ENCODE data around the gene PCA3. TPM values are rescaled to one million over a fixed set of nuclear protein-coding genes. Genes with fewer than 3 reads are reported as not detected.

Gene PCA3
- total and polyA plus RNA-seq, 2 donors (not counting 1 experiment from before 2014, with no cell fraction given): not detected

GRCh38 chr9:76759732-76760131 lies 4.5 kb upstream of the PCA3 start:
- no peak overlapping the region for H3K27ac ChIP-seq (ENCODE audit: insufficient read depth, low read length)
- DNase-seq (ENCODE audit: low read depth in 2 of 2): no peak
- TF ChIP-seq CTCF (conservative IDR thresholded peaks at IDR 0.05 in 1 of 2, IDR thresholded peaks at IDR 0.05 in 1 of 2; ENCODE audit: low read depth in 1 of 2, low read length in 2 of 2): no peak
- no peak for TF ChIP-seq EZH2 (IDR thresholded peaks at IDR 0.05; ENCODE audit: low read length, missing control alignments)
- H3K9ac ChIP-seq (ENCODE audit: insufficient read depth, low read length): no peak overlapping the region
- H3K27me3 ChIP-seq (ENCODE audit: control insufficient read depth, insufficient read depth, low read length): no peaks in the 10 kb centered on the region
- no peaks in the 10 kb centered on the region for H3K4me1 ChIP-seq (ENCODE audit: control insufficient read depth, extremely low read depth, insufficient read depth, low read length)
- no peaks in the 10 kb centered on the region for H3K36me3 ChIP-seq (ENCODE audit: control insufficient read depth, insufficient read depth, low read length)
- no peaks in the 10 kb centered on the region for H4K20me1 ChIP-seq (ENCODE audit: control insufficient read depth, extremely low read depth, insufficient read depth, low read length)
- H3K4me2 ChIP-seq (ENCODE audit: extremely low read depth, insufficient read depth, low read length): no peak overlapping the region
- no peaks in the 10 kb centered on the region for H3K79me2 ChIP-seq (ENCODE audit: control insufficient read depth, insufficient read depth, low read length)
- no peak overlapping the region for H2AFZ ChIP-seq (ENCODE audit: low read length)
- H3K4me3 ChIP-seq (replicated peaks in 1 of 4; ENCODE audit: control extremely low read depth in 1 of 4, insufficient read depth in 1 of 4, low read depth in 3 of 4, low read length in 4 of 4): no peak overlapping the region
- no peaks in the 10 kb centered on the region for H3K9me3 ChIP-seq (ENCODE audit: control insufficient read depth, insufficient read depth, low read depth, low read length)

- H3K4me2 ChIP-seq (ENCODE audit: extremely low read depth, insufficient read depth, low read length): no peak overlapping the region
- H4K20me1 ChIP-seq (ENCODE audit: control insufficient read depth, extremely low read depth, insufficient read depth, low read length): no peaks in the 10 kb centered on the region
- DNase-seq (ENCODE audit: low read depth in 2 of 2): peak in 1 of 2 donors; percentile 20
- no peak overlapping the region for H2AFZ ChIP-seq (ENCODE audit: low read length)
- H3K27ac ChIP-seq (ENCODE audit: insufficient read depth, low read length): no peak overlapping the region
- H3K36me3 ChIP-seq (ENCODE audit: control insufficient read depth, insufficient read depth, low read length): no peaks in the 10 kb centered on the region
- H3K9me3 ChIP-seq (ENCODE audit: control insufficient read depth, insufficient read depth, low read depth, low read length): no peaks in the 10 kb centered on the region
- no peak overlapping the region for H3K4me3 ChIP-seq (replicated peaks in 1 of 4; ENCODE audit: control extremely low read depth in 1 of 4, insufficient read depth in 1 of 4, low read depth in 3 of 4, low read length in 4 of 4)
- no peaks in the 10 kb centered on the region for H3K4me1 ChIP-seq (ENCODE audit: control insufficient read depth, extremely low read depth, insufficient read depth, low read length)
- H3K79me2 ChIP-seq (ENCODE audit: control insufficient read depth, insufficient read depth, low read length): no peaks in the 10 kb centered on the region
- H3K27me3 ChIP-seq (ENCODE audit: control insufficient read depth, insufficient read depth, low read length): no peaks in the 10 kb centered on the region
- peak in 1 of 2 donors; percentile 40 for TF ChIP-seq CTCF (conservative IDR thresholded peaks at IDR 0.05 in 1 of 2, IDR thresholded peaks at IDR 0.05 in 1 of 2; ENCODE audit: low read depth in 1 of 2, low read length in 2 of 2)
- TF ChIP-seq EZH2 (IDR thresholded peaks at IDR 0.05; ENCODE audit: low read length, missing control alignments): no peak
- no peak overlapping the region for H3K9ac ChIP-seq (ENCODE audit: insufficient read depth, low read length)
These were observed 2.8 kb upstream of the PCA3 start for GRCh38 chr9:76761448-76761847.

GRCh38 chr9:76766126-76766525 lies 1.9 kb downstream of the PCA3 start:
- TF ChIP-seq EZH2 (IDR thresholded peaks at IDR 0.05; ENCODE audit: low read length, missing control alignments) (no peak), CTCF (conservative IDR thresholded peaks at IDR 0.05 in 1 of 2, IDR thresholded peaks at IDR 0.05 in 1 of 2; ENCODE audit: low read depth in 1 of 2, low read length in 2 of 2) (no peak)
- Histone ChIP-seq H2AFZ (ENCODE audit: low read length) (no peak overlapping the region), H3K4me1 (ENCODE audit: control insufficient read depth, extremely low read depth, insufficient read depth, low read length) (no peaks in the 10 kb centered on the region), H3K36me3 (ENCODE audit: control insufficient read depth, insufficient read depth, low read length) (no peaks in the 10 kb centered on the region), H3K27ac (ENCODE audit: insufficient read depth, low read length) (no peak overlapping the region), H3K4me2 (ENCODE audit: extremely low read depth, insufficient read depth, low read length) (no peak overlapping the region), H3K9me3 (ENCODE audit: control insufficient read depth, insufficient read depth, low read depth, low read length) (no peaks in the 10 kb centered on the region), H3K27me3 (ENCODE audit: control insufficient read depth, insufficient read depth, low read length) (no peaks in the 10 kb centered on the region), H4K20me1 (ENCODE audit: control insufficient read depth, extremely low read depth, insufficient read depth, low read length) (no peaks in the 10 kb centered on the region), H3K4me3 (replicated peaks in 1 of 4; ENCODE audit: control extremely low read depth in 1 of 4, insufficient read depth in 1 of 4, low read depth in 3 of 4, low read length in 4 of 4) (no peak overlapping the region), H3K79me2 (ENCODE audit: control insufficient read depth, insufficient read depth, low read length) (no peaks in the 10 kb centered on the region), H3K9ac (ENCODE audit: insufficient read depth, low read length) (no peak overlapping the region)
- DNase-seq (ENCODE audit: low read depth in 2 of 2): no peak
